HCT116 (cell line): Measurements from ENCODE around the gene GNS.
A peak's percentile ranks its signal among the peaks of the same experiment; 100 is the strongest.

ENCODE experiments used
- EZH2 ChIP-seq: fragments of 200-600 bp; sonication (generic); IDR thresholded peaks from 2 replicates; pipeline ENCODE4 v1.6.1; 2017; ENCODE audit warnings: antibody characterized with exemption, mixed run types
- TF ChIP-seq, protein P1 (sequence below), 3 experiments: fragments of 200-600 bp in 1 of 3; sonication (generic) in 1 of 3; IDR thresholded peaks in 2 of 3; conservative IDR thresholded peaks in 1 of 3; 2 replicates each; pipeline ENCODE4 v1.5.1; 2012 to 2017; ENCODE audit warnings: low read depth in 2 of 3, low read length in 2 of 3, antibody characterized with exemption in 1 of 3, borderline replicate concordance in 1 of 3, control low read depth in 1 of 3, mild to moderate bottlenecking in 1 of 3, mixed read lengths in 1 of 3, mixed run types in 1 of 3, moderate library complexity in 1 of 3; ENCODE audit not compliant: insufficient read depth in 1 of 3

DNA sequence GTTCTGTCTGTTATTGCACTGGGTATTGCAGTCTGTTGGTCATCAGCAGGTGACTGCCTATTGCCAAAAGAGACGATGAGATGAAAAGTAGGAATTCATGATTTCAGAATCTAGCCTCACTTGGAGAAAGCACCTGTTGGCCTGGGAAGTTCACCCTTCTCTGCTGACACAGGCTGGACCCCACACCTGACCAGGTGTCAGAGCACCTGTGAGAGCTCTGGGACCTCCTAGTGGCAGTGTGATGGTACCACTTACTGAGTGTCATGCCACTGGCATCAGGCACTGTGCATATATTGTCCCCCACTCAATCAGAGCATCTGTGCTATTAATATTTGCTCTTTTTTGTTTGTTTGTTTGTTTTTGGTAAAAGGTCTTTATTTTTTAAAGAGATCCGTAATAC, 81.0 kb downstream of the GNS start:
- TF ChIP-seq, protein P1, sequence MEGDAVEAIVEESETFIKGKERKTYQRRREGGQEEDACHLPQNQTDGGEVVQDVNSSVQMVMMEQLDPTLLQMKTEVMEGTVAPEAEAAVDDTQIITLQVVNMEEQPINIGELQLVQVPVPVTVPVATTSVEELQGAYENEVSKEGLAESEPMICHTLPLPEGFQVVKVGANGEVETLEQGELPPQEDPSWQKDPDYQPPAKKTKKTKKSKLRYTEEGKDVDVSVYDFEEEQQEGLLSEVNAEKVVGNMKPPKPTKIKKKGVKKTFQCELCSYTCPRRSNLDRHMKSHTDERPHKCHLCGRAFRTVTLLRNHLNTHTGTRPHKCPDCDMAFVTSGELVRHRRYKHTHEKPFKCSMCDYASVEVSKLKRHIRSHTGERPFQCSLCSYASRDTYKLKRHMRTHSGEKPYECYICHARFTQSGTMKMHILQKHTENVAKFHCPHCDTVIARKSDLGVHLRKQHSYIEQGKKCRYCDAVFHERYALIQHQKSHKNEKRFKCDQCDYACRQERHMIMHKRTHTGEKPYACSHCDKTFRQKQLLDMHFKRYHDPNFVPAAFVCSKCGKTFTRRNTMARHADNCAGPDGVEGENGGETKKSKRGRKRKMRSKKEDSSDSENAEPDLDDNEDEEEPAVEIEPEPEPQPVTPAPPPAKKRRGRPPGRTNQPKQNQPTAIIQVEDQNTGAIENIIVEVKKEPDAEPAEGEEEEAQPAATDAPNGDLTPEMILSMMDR (IDR thresholded peaks at IDR 0.05 in 2 of 3, conservative IDR thresholded peaks at IDR 0.05 in 1 of 3; ENCODE audit: borderline replicate concordance in 1 of 3, insufficient read depth in 1 of 3, low read depth in 2 of 3, low read length in 2 of 3), result peak in 2 of 3 experiments; percentile 56 to 59; a peak in 4 of 6 replicates
- TF ChIP-seq EZH2, result no peak
